K562 (cell line): ENCODE results near the gene SGMS1. TPM values are rescaled to one million over a fixed set of nuclear protein-coding genes. Genes with fewer than 3 reads are reported as not detected.

Source experiments
- ATAC-seq: fragments of 200-7000 bp; cut with Tn5 transposase; 3 replicates; pipeline ENCODE4 v1.9.1; 2020; ENCODE audit warnings: moderate library complexity
- BruUV-seq: library from RNA; stranded (reverse); fragments of 400-500 nt; replicated peaks from 2 replicates; lab custom pipeline; 2021; lab: Mats Ljungman, UMichigan
- CTCF ChIA-PET: fragments of 300-600 bp; formaldehyde crosslinking; extraction: SDS; loops from one replicate; lab custom pipeline; 2021; ENCODE audit warnings: low intra/inter-chr PET ratio; lab: Yijun Ruan, JAX
- POLR2A ChIA-PET: fragments of 300-600, 350-650 bp; sonication (Branson Sonifier 250); formaldehyde crosslinking; extraction: SDS; loops from one replicate; lab custom pipeline; 2021; ENCODE audit warnings: antibody characterized with exemption, inconsistent platforms; lab: Yijun Ruan, JAX
- DNase-seq, 4 experiments: peaks; one replicate each; pipeline versions ENCODE4 v3.0.0 to v3.0.0-alpha.2; 2011 to 2018; ENCODE audit warnings: low spot score in 3 of 4, mixed read lengths in 3 of 4; ENCODE audit errors: extremely low read depth in 1 of 4
- FAIRE-seq: peaks from 2 replicates; lab custom pipeline; 2011; peaks lifted over from hg19 to GRCh38; lab: Jason Lieb, UNC
- H2AFZ ChIP-seq: 2 replicates; pipeline ENCODE4 v1.6.0; 2011; ENCODE audit warnings: low read depth, low read length, control low read depth, inconsistent platforms
- H3K27ac ChIP-seq: fragments of 200-600 bp; 3 replicates; pipeline ENCODE4 v1.8.0; 2011; ENCODE audit warnings: low read depth, mild to moderate bottlenecking, control low read depth, inconsistent platforms, low read length, moderate library complexity, mixed read lengths; ENCODE audit errors: extremely low read depth
- H3K27me3 ChIP-seq, 2 experiments: fragments of 300-600 bp in 1 of 2; 2 replicates in 1 of 2; 3 replicates in 1 of 2; pipeline versions ENCODE4 v1.6.0 to v1.8.0; 2011; ENCODE audit warnings: inconsistent platforms in 2 of 2, low read length in 2 of 2, mild to moderate bottlenecking in 1 of 2, mixed read lengths in 1 of 2, moderate library complexity in 1 of 2; ENCODE audit not compliant: control insufficient read depth in 2 of 2, insufficient read depth in 2 of 2
- H3K36me3 ChIP-seq: fragments of 300-600 bp; 3 replicates; pipeline ENCODE4 v1.8.0; 2011; ENCODE audit warnings: mild to moderate bottlenecking, low read length, inconsistent platforms; ENCODE audit not compliant: control insufficient read depth, insufficient read depth
- H3K4me1 ChIP-seq, 2 experiments: fragments of 200-600 bp in 1 of 2; replicated peaks in 1 of 2; 2 replicates in 1 of 2; 3 replicates in 1 of 2; pipeline versions ENCODE4 v1.5.1 to v1.8.0; 2011; ENCODE audit warnings: inconsistent platforms in 2 of 2, low read length in 2 of 2, mild to moderate bottlenecking in 1 of 2, mixed read lengths in 1 of 2, moderate library complexity in 1 of 2; ENCODE audit not compliant: control insufficient read depth in 2 of 2, insufficient read depth in 2 of 2
- H3K4me2 ChIP-seq: 2 replicates; pipeline ENCODE4 v1.6.1; 2011; ENCODE audit warnings: low read length, control low read depth, inconsistent platforms, mixed read lengths; ENCODE audit not compliant: insufficient read depth
- H3K4me3 ChIP-seq: fragments of 200-600 bp; sonication (generic), shearing (Covaris generic); 2 replicates; pipeline ENCODE4 v1.5.1; 2016; ENCODE audit warnings: control low read depth, inconsistent platforms
- H3K79me2 ChIP-seq: fragments of 200-600 bp; 3 replicates; pipeline ENCODE4 v1.8.0; 2011; ENCODE audit warnings: low read length, inconsistent platforms; ENCODE audit not compliant: control insufficient read depth, insufficient read depth
- H3K9ac ChIP-seq, 2 experiments: 2 replicates each; pipeline versions ENCODE4 v1.6.0 to v1.6.1; 2011; ENCODE audit warnings: low read depth in 2 of 2, low read length in 2 of 2, control low read depth in 1 of 2, inconsistent platforms in 1 of 2, mild to moderate bottlenecking in 1 of 2, mixed read lengths in 1 of 2; ENCODE audit not compliant: insufficient read depth in 1 of 2
- H3K9me1 ChIP-seq: one replicate; pipeline ENCODE4 v1.6.0; 2011; ENCODE audit warnings: inconsistent platforms, mild to moderate bottlenecking, low read length, moderate library complexity; ENCODE audit not compliant: control insufficient read depth, insufficient read depth
- H3K9me3 ChIP-seq: replicated peaks from 2 replicates; pipeline ENCODE4 v1.5.1; 2011; ENCODE audit warnings: low read depth, low read length, inconsistent platforms; ENCODE audit not compliant: control insufficient read depth, insufficient read depth
- H4K20me1 ChIP-seq: replicated peaks from 2 replicates; pipeline ENCODE4 v1.6.1; 2011; ENCODE audit warnings: low read length, inconsistent platforms, mixed read lengths; ENCODE audit not compliant: control insufficient read depth, insufficient read depth
- BDP1 ChIP-seq: IDR thresholded peaks from 3 replicates; pipeline ENCODE4 v1.6.1; 2011; ENCODE audit not compliant: insufficient read length, insufficient read depth
- CEBPG ChIP-seq, 3 experiments: fragments of 200-800 bp in 1 of 3; sonication (Bioruptor generic) in 1 of 3; sonication (generic) in 1 of 3; formaldehyde crosslinking in 1 of 3; IDR thresholded peaks in 2 of 3; conservative IDR thresholded peaks in 1 of 3; 2 replicates each; pipeline versions ENCODE4 v1.6.1 to v1.8.0; 2016 to 2022; ENCODE audit warnings: missing compliant biosample characterization in 2 of 3, missing genetic modification characterization in 2 of 3, mild to moderate bottlenecking in 1 of 3, missing genetic modification reagents in 1 of 3
- HDAC3 ChIP-seq: fragments of 450-650 bp; IDR thresholded peaks from 2 replicates; pipeline ENCODE4 v1.6.1; 2018; ENCODE audit warnings: borderline replicate concordance, mild to moderate bottlenecking, moderate library complexity; ENCODE audit not compliant: partially characterized antibody
- IFI16 ChIP-seq: fragments of 250-450 bp; sonication (Bioruptor Pico); IDR thresholded peaks from 2 replicates; pipeline ENCODE4 v2.1.2; 2022; ENCODE audit warnings: mild to moderate bottlenecking, inconsistent platforms
- MYBL2 ChIP-seq, 2 experiments: fragments of 450-650 bp in 1 of 2; sonication (generic) in 1 of 2; formaldehyde crosslinking in 1 of 2; IDR thresholded peaks; 2 replicates each; pipeline versions ENCODE4 v1.6.1 to v1.8.1; 2017 to 2022; ENCODE audit warnings: borderline replicate concordance in 1 of 2, inconsistent platforms in 1 of 2, low read depth in 1 of 2, mild to moderate bottlenecking in 1 of 2, missing genetic modification reagents in 1 of 2, moderate library complexity in 1 of 2
- NR2C2 ChIP-seq, 2 experiments: fragments of 200-800 bp in 1 of 2; sonication (Bioruptor generic) in 1 of 2; sonication (generic) in 1 of 2; formaldehyde crosslinking in 1 of 2; IDR thresholded peaks; 2 replicates each; pipeline versions ENCODE4 v1.6.1 to v1.8.0; 2016 to 2022; ENCODE audit warnings: mild to moderate bottlenecking in 1 of 2, missing compliant biosample characterization in 1 of 2, missing genetic modification characterization in 1 of 2, missing genetic modification reagents in 1 of 2
- PRPF4 ChIP-seq: fragments of 200-400 bp; formaldehyde crosslinking; IDR thresholded peaks from one replicate; pipeline ENCODE4 v1.6.1; 2017; ENCODE audit warnings: low read length, low read depth, mild to moderate bottlenecking; ENCODE audit not compliant: insufficient read depth, poor library complexity, severe bottlenecking
- SMAD1 ChIP-seq: fragments of 150-350 bp; IDR thresholded peaks from 2 replicates; pipeline ENCODE4 v1.6.1; 2014; ENCODE audit warnings: low read length, low read depth; ENCODE audit not compliant: partially characterized antibody
- SMC3 ChIP-seq: conservative IDR thresholded peaks from 2 replicates; pipeline ENCODE4 v1.6.1; 2011; ENCODE audit warnings: low read depth, low read length, improper control_type of control experiment; ENCODE audit not compliant: insufficient read depth
- SPI1 ChIP-seq: IDR thresholded peaks from 2 replicates; pipeline ENCODE4 v1.6.1; 2011; ENCODE audit warnings: low read depth, low read length, control low read depth, borderline replicate concordance
- SRSF9 ChIP-seq: fragments of 200-400 bp; formaldehyde crosslinking; IDR thresholded peaks from 2 replicates; pipeline ENCODE4 v1.6.1; 2017; ENCODE audit warnings: low read depth, low read length, borderline replicate concordance
- WGBS: fragments of 100-300 bp; shearing (Covaris generic); methylation state at CpG from one replicate; pipeline ENCODE4 v1.1.6; 2016; ENCODE audit warnings: low coverage, mixed read lengths; ENCODE audit not compliant: insufficient coverage; ENCODE audit errors: missing lambda C conversion rate; 5-methylcytosine and 5-hydroxymethylcytosine counted together
- in situ Hi-C: fragments of 300-500 bp; cut with MboI; formaldehyde crosslinking; loops from 4 replicates; pipeline ENCODE4 v1.15.0; 2018; ENCODE audit warnings: inconsistent platforms, mixed read lengths
- intact Hi-C: fragments of 100-400 bp; cut with micrococcal nuclease; formaldehyde crosslinking; loops from 2 replicates; pipeline ENCODE4 v1.14.2; 2022
- polyA plus RNA-seq, 8 experiments: library from polyadenylated mRNA; depleted of rRNA in 4 of 8; stranded (reverse) in 5 of 8; unstranded in 3 of 8; fragments of >200 nt; fragmentation: Nextera tagmentation in 2 of 8; fragmentation: Illumina TruSeq in 1 of 8; extraction: Ambion mirVana in 2 of 8; extraction: Trizol in 1 of 8; gene quantifications; 2 replicates each; pipeline versions ENCODE4 v1.2.1 to v1.2.3, GENCODE V29; 2011 to 2014; ENCODE audit warnings: inconsistent platforms in 1 of 8, missing spikeins in 1 of 8
- total RNA-seq, 7 experiments: library from RNA; depleted of rRNA in 6 of 7; stranded (reverse); fragments of >200 nt in 6 of 7; fragmentation: Illumina TruSeq in 2 of 7; extraction: Trizol in 2 of 7; gene quantifications; 2 replicates each; pipeline versions ENCODE4 v1.2.1 to v1.2.3, GENCODE V29; 2011 to 2021; ENCODE audit warnings: low replicate concordance in 1 of 7
- TF ChIP-seq, protein P1 (sequence below): fragments of 200-800 bp; sonication (Bioruptor generic); IDR thresholded peaks from 2 replicates; pipeline ENCODE4 v1.6.1; 2017; ENCODE audit warnings: missing genetic modification characterization, missing compliant biosample characterization
- TF ChIP-seq, protein P2 (sequence below), 2 experiments: fragments of 450-650 bp; conservative IDR thresholded peaks; 2 replicates each; pipeline ENCODE4 v1.6.1; 2017; ENCODE audit warnings: mild to moderate bottlenecking in 2 of 2, moderate library complexity in 2 of 2
- TF ChIP-seq, protein P3 (sequence below): fragments of 450-650 bp; IDR thresholded peaks from 2 replicates; pipeline ENCODE4 v1.6.1; 2016

Gene SGMS1
- total and polyA plus RNA-seq, 9 of the 15 experiments (the other 6 are each of a cell fraction or from before 2014, with no cell fraction given), result 22.6 to 232 (median 82.2) TPM

DNA sequence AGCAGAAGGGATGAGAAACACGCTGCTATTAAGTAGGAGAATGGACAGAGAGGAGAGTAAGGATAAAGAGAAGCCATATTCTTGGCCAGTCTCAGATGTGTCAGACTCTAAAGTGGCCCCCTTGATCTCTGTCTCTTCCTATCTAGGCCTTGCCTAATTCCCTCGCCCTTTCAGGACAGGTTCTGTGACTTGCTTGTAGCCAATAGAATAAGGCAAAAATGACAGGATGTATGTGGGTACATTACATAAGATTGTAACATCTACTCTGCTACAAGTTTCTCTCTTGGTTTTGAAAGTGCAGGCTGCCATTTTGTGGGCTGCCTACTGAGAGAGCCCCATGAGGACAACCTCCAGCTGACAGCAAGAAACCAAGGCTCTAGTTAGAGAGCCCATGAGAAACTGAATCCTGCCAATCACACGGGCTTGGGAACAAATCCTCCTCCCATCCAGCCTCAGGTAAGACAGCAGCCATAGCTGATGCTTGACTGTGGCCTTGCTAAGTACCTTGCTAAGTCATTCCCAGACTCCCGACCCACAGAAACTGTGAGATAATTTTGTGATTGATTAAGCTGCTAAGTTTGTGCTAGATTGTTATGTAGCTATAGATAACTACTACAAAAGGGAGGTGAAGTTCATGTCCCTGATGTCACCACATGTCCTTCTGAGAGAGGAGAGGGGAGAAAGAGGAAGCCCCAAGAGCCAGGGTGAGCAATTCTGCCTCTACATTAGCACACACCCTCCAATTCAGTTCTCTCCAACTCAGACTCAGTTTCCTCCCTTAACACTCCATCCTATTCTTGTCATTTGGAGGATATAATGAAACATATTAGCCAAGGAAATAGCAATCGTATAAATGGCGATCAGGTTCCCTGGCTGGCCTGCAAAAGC, 185.5 kb downstream of the SGMS1 start:
- no peak for DNase-seq
- intact Hi-C loops, result no loop called here
- CTCF ChIA-PET, result no interaction called here
- TF ChIP-seq SMC3 (no peak), NR2C2 (CRISPR knock-in tag; IDR thresholded peaks at IDR 0.05) (no peak), NR2C2 (tag; IDR thresholded peaks at IDR 0.05) (no peak), HDAC3 (no peak), SMAD1 (no peak), IFI16 (no peak), SRSF9 (no peak), SPI1 (peak; percentile 65), CEBPG (CRISPR knock-in tag; IDR thresholded peaks at IDR 0.05) (peak; percentile 20; the same call in 1 of the 2 replicates), CEBPG (tag; conservative IDR thresholded peaks at IDR 0.05 in 1 of 2, IDR thresholded peaks at IDR 0.05 in 1 of 2) (no peak), PRPF4 (no peak), MYBL2 (IDR thresholded peaks at IDR 0.05; ENCODE audit: low read depth) (no peak), MYBL2 (CRISPR knock-in tag; IDR thresholded peaks at IDR 0.05; ENCODE audit: borderline replicate concordance) (no peak), BDP1 (no peak)
- TF ChIP-seq, protein P1, sequence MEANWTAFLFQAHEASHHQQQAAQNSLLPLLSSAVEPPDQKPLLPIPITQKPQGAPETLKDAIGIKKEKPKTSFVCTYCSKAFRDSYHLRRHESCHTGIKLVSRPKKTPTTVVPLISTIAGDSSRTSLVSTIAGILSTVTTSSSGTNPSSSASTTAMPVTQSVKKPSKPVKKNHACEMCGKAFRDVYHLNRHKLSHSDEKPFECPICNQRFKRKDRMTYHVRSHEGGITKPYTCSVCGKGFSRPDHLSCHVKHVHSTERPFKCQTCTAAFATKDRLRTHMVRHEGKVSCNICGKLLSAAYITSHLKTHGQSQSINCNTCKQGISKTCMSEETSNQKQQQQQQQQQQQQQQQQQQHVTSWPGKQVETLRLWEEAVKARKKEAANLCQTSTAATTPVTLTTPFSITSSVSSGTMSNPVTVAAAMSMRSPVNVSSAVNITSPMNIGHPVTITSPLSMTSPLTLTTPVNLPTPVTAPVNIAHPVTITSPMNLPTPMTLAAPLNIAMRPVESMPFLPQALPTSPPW (CRISPR knock-in tag), result no peak
- TF ChIP-seq, protein P2, sequence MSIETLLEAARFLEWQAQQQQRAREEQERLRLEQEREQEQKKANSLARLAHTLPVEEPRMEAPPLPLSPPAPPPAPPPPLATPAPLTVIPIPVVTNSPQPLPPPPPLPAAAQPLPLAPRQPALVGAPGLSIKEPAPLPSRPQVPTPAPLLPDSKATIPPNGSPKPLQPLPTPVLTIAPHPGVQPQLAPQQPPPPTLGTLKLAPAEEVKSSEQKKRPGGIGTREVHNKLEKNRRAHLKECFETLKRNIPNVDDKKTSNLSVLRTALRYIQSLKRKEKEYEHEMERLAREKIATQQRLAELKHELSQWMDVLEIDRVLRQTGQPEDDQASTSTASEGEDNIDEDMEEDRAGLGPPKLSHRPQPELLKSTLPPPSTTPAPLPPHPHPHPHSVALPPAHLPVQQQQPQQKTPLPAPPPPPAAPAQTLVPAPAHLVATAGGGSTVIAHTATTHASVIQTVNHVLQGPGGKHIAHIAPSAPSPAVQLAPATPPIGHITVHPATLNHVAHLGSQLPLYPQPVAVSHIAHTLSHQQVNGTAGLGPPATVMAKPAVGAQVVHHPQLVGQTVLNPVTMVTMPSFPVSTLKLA (conservative IDR thresholded peaks at IDR 0.05), result no peak
- TF ChIP-seq, protein P3, sequence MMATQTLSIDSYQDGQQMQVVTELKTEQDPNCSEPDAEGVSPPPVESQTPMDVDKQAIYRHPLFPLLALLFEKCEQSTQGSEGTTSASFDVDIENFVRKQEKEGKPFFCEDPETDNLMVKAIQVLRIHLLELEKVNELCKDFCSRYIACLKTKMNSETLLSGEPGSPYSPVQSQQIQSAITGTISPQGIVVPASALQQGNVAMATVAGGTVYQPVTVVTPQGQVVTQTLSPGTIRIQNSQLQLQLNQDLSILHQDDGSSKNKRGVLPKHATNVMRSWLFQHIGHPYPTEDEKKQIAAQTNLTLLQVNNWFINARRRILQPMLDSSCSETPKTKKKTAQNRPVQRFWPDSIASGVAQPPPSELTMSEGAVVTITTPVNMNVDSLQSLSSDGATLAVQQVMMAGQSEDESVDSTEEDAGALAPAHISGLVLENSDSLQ, result peak; percentile 14; the same call in 1 of the 2 replicates

More for the DNA sequence above, 185.5 kb downstream of the SGMS1 start:
- H3K27ac ChIP-seq, result no peak overlapping the region
- no peak overlapping the region for H3K9ac ChIP-seq
- H3K9me3 ChIP-seq, result no peaks in the 10 kb centered on the region
- H3K4me1 ChIP-seq, result peaks cover 0 to 23% of the 10 kb centered on the region in 2 experiments; a peak in 3 of 5 replicates
- POLR2A ChIA-PET, result no interaction called here
- no peak overlapping the region for H2AFZ ChIP-seq
- H3K27me3 ChIP-seq, result no peaks in the 10 kb centered on the region
- 0 out of 3 replicates have a peak, but pooled peaks cover 3% of the 10 kb centered on the region for H3K79me2 ChIP-seq
- 73% methylated on average over 6 of the region's 6 CpGs for WGBS
- H3K36me3 ChIP-seq, result peaks cover 7% of the 10 kb centered on the region
- H3K4me3 ChIP-seq, result no peak overlapping the region
- no TSS peak for BruUV-seq
- no peaks in the 10 kb centered on the region for H3K9me1 ChIP-seq
- ATAC-seq, result peak; percentile 51
- FAIRE-seq, result no peak
- H4K20me1 ChIP-seq, result no peaks in the 10 kb centered on the region
- H3K4me2 ChIP-seq, result no peak overlapping the region
- in situ Hi-C loops, result no loop called here
